Neural progenitor cell (in vitro differentiated cells): ENCODE results near the gene SLC25A11. TPM values are rescaled to one million over a fixed set of nuclear protein-coding genes. Genes with fewer than 3 reads are reported as not detected.
A peak's percentile ranks its signal among the peaks of the same experiment; 100 is the strongest.

Experiments used
- DNase-seq: peaks from one replicate; pipeline ENCODE4 v3.0.0-alpha.2; 2016; ENCODE audit warnings: low spot score
- H2AFZ ChIP-seq: fragments of 200-600 bp; sonication (generic); replicated peaks from 2 replicates; pipeline ENCODE4 v1.6.1; 2016; ENCODE audit warnings: antibody characterized with exemption
- H3F3A ChIP-seq: fragments of 200-600 bp; sonication (generic); 2 replicates; pipeline ENCODE4 v1.6.1; 2016; ENCODE audit warnings: antibody characterized with exemption, low read depth
- H3K27ac ChIP-seq: fragments of 200-600 bp; sonication (generic); 2 replicates; pipeline ENCODE4 v1.5.1; 2016; ENCODE audit warnings: mild to moderate bottlenecking
- H3K27me3 ChIP-seq: fragments of 200-600 bp; sonication (generic); 2 replicates; pipeline ENCODE4 v1.6.1; 2016; ENCODE audit warnings: mild to moderate bottlenecking, moderate library complexity
- H3K36me3 ChIP-seq: fragments of 200-600 bp; sonication (generic); 2 replicates; pipeline ENCODE4 v1.5.1; 2016
- H3K4me1 ChIP-seq: fragments of 200-600 bp; sonication (generic); 2 replicates; pipeline ENCODE4 v1.6.1; 2016; ENCODE audit warnings: mixed run types
- H3K4me2 ChIP-seq: fragments of 200-600 bp; sonication (generic); 2 replicates; pipeline ENCODE4 v1.6.1; 2016
- H3K4me3 ChIP-seq: fragments of 200-600 bp; sonication (generic); 2 replicates; pipeline ENCODE4 v1.5.1; 2016
- H3K79me2 ChIP-seq: fragments of 200-600 bp; sonication (generic); 2 replicates; pipeline ENCODE4 v1.6.1; 2016; ENCODE audit warnings: low read depth
- H3K9ac ChIP-seq: fragments of 200-600 bp; sonication (generic); 2 replicates; pipeline ENCODE4 v1.6.1; 2016
- H3K9me3 ChIP-seq: fragments of 200-600 bp; sonication (generic); 2 replicates; pipeline ENCODE4 v1.5.1; 2016; ENCODE audit warnings: low read depth
- H4K20me1 ChIP-seq: fragments of 200-600 bp; sonication (generic); 2 replicates; pipeline ENCODE4 v1.6.1; 2016; ENCODE audit warnings: low read depth
- H3K27ac Mint-ChIP-seq: 3 replicates; pipeline ENCODE4 v1.8.0; 2021; ENCODE audit warnings: mixed read lengths
- H3K27me3 Mint-ChIP-seq: 2 replicates; pipeline ENCODE4 v1.8.0; 2022; ENCODE audit warnings: low read depth, mild to moderate bottlenecking, inconsistent platforms, moderate library complexity, mixed read lengths; ENCODE audit not compliant: insufficient read depth
- H3K36me3 Mint-ChIP-seq: 3 replicates; pipeline ENCODE4 v1.8.0; 2021; ENCODE audit warnings: mixed read lengths
- H3K4me1 Mint-ChIP-seq: 3 replicates; pipeline ENCODE4 v1.8.0; 2021; ENCODE audit warnings: mixed read lengths
- H3K4me3 Mint-ChIP-seq: 3 replicates; pipeline ENCODE4 v1.8.0; 2021; ENCODE audit warnings: mild to moderate bottlenecking, moderate library complexity, mixed read lengths
- H3K9me3 Mint-ChIP-seq: 3 replicates; pipeline ENCODE4 v1.8.0; 2020; ENCODE audit warnings: mixed read lengths
- CTCF ChIP-seq: fragments of 200-600 bp; sonication (generic); IDR thresholded peaks from 2 replicates; pipeline ENCODE4 v1.5.1; 2017; ENCODE audit warnings: antibody characterized with exemption, mild to moderate bottlenecking
- EZH2 ChIP-seq: fragments of 200-600 bp; sonication (generic); IDR thresholded peaks from 2 replicates; pipeline ENCODE4 v1.6.1; 2017; ENCODE audit warnings: antibody characterized with exemption, mild to moderate bottlenecking, moderate library complexity
- EZH2phosphoT487 ChIP-seq: fragments of 200-600 bp; sonication (generic); IDR thresholded peaks from 2 replicates; pipeline ENCODE4 v1.6.1; 2017; ENCODE audit warnings: antibody characterized with exemption
- total RNA-seq: library from RNA; depleted of rRNA; stranded (reverse); fragments of >200 nt; gene quantifications from 2 replicates; pipeline ENCODE4 v1.2.3, GENCODE V29; 2015; ENCODE audit warnings: low replicate concordance

SLC25A11 gene
- total RNA-seq, 1 donor from 2014 or later, result 35.3 TPM

- DNase-seq, result no peak
- peaks cover 61% of the 10 kb centered on the region for H3F3A ChIP-seq
- Mint-ChIP-seq H3K9me3 (no peaks in the 10 kb centered on the region), H3K36me3 (peaks cover 27% of the 10 kb centered on the region), H3K27me3 (peaks cover 6% of the 10 kb centered on the region), H3K4me3 (peak overlapping the region; percentile 96), H3K4me1 (peaks cover 33% of the 10 kb centered on the region), H3K27ac (peak overlapping the region; percentile 100)
- peak overlapping the region; percentile 100 for H3K4me2 ChIP-seq
- H4K20me1 ChIP-seq, result peaks cover 43% of the 10 kb centered on the region
- no peaks in the 10 kb centered on the region for H3K9me3 ChIP-seq
- peak overlapping the region; percentile 48 for H2AFZ ChIP-seq
- H3K9ac ChIP-seq, result peak overlapping the region; percentile 96
- H3K4me1 ChIP-seq, result peaks cover 16% of the 10 kb centered on the region
- peak overlapping the region; percentile 89 for H3K27ac ChIP-seq
- H3K36me3 ChIP-seq, result no peaks in the 10 kb centered on the region
- no peaks in the 10 kb centered on the region for H3K27me3 ChIP-seq
- peak overlapping the region; percentile 78 for H3K4me3 ChIP-seq
- H3K79me2 ChIP-seq, result peaks cover 73% of the 10 kb centered on the region
- TF ChIP-seq EZH2 (no peak), CTCF (no peak), EZH2phosphoT487 (no peak)
These were observed 891 bp upstream of the SLC25A11 start for GRCh38 chr17:4940555-4941318.

GRCh38 chr17:4939546-4939795 lies 375 bp downstream of the SLC25A11 start:
- Histone ChIP-seq H4K20me1 (peaks cover 30% of the 10 kb centered on the region), H3K4me1 (peaks cover 16% of the 10 kb centered on the region), H3K79me2 (peaks cover 60% of the 10 kb centered on the region), H3F3A (peaks cover 48% of the 10 kb centered on the region), H3K4me2 (peak overlapping the region; percentile 100), H3K27me3 (no peaks in the 10 kb centered on the region), H3K9ac (peak overlapping the region; percentile 96), H3K27ac (peak overlapping the region; percentile 89), H3K9me3 (no peaks in the 10 kb centered on the region), H3K36me3 (no peaks in the 10 kb centered on the region), H2AFZ (peak overlapping the region; percentile 77), H3K4me3 (peak overlapping the region; percentile 78)
- H3K27ac Mint-ChIP-seq, result peak overlapping the region; percentile 97
- H3K27me3 Mint-ChIP-seq, result peaks cover 5% of the 10 kb centered on the region
- peaks cover 20% of the 10 kb centered on the region for H3K36me3 Mint-ChIP-seq
- DNase-seq, result no peak
- H3K4me3 Mint-ChIP-seq, result peak overlapping the region; percentile 96
- H3K9me3 Mint-ChIP-seq, result no peaks in the 10 kb centered on the region
- TF ChIP-seq CTCF (no peak), EZH2phosphoT487 (no peak), EZH2 (no peak)
- H3K4me1 Mint-ChIP-seq, result peaks cover 25% of the 10 kb centered on the region

GRCh38 chr17:4938688-4939545 lies 929 bp downstream of the SLC25A11 start:
- DNase-seq, result no peak
- H3K79me2 ChIP-seq, result peaks cover 56% of the 10 kb centered on the region
- peaks cover 25% of the 10 kb centered on the region for H3K4me1 Mint-ChIP-seq
- H3K27me3 ChIP-seq, result no peaks in the 10 kb centered on the region
- H3K9me3 Mint-ChIP-seq, result no peaks in the 10 kb centered on the region
- H3K4me3 Mint-ChIP-seq, result peak overlapping the region; percentile 96
- peak overlapping the region; percentile 78 for H3K4me3 ChIP-seq
- H3F3A ChIP-seq, result peaks cover 43% of the 10 kb centered on the region
- peaks cover 16% of the 10 kb centered on the region for H3K4me1 ChIP-seq
- no peaks in the 10 kb centered on the region for H3K9me3 ChIP-seq
- TF ChIP-seq CTCF (no peak), EZH2 (no peak), EZH2phosphoT487 (no peak)
- H3K27me3 Mint-ChIP-seq, result peaks cover 2% of the 10 kb centered on the region
- no peaks in the 10 kb centered on the region for H3K36me3 ChIP-seq
- peak overlapping the region; percentile 97 for H3K27ac Mint-ChIP-seq
- H3K4me2 ChIP-seq, result peak overlapping the region; percentile 100
- H4K20me1 ChIP-seq, result peaks cover 30% of the 10 kb centered on the region
- peak overlapping the region; percentile 77 for H2AFZ ChIP-seq
- peaks cover 17% of the 10 kb centered on the region for H3K36me3 Mint-ChIP-seq
- H3K27ac ChIP-seq, result peak overlapping the region; percentile 89
- peak overlapping the region; percentile 96 for H3K9ac ChIP-seq
